Smooth muscle cell of trachea (primary cell): Measurements from ENCODE around the gene ID1. TPM values are rescaled to one million over a fixed set of nuclear protein-coding genes. Genes with fewer than 3 reads are reported as not detected.

ENCODE experiments used
- total RNA-seq: library from RNA; depleted of rRNA; stranded (reverse); fragments of >200 nt; gene quantifications from 2 replicates; pipeline ENCODE4 v1.2.1, GENCODE V29; 2014

Gene ID1
- 80.6 and 268 TPM in 2 replicates for total RNA-seq

GRCh38 chr20:31605031-31605901 lies at the start of gene ID1:
Gene ID1 (plus strand): TSS chr20:31605289. CDS start chr20:31605388, 99 bp downstream.

GRCh38 chr20:31637660-31638059 lies 32.6 kb downstream of the ID1 start, which contains the start of gene COX4I2:
Gene COX4I2 (plus strand): TSS chr20:31637912. CDS start chr20:31639018, 1,106 bp downstream.

Other genes starting within 250 kb of the ID1 start
- gene DEFB118, start 236.7 kb upstream of the ID1 start, total RNA-seq = not detected in 2 replicates
- not detected in 2 replicates for gene DEFB119, start 214.7 kb upstream of the ID1 start, total RNA-seq
- not detected in 2 replicates for gene DEFB121, start 199.1 kb upstream of the ID1 start, total RNA-seq
- not detected in 2 replicates for gene DEFB123, start 164.7 kb upstream of the ID1 start, total RNA-seq
- gene DEFB124, start 130.2 kb upstream of the ID1 start, total RNA-seq = not detected in 2 replicates
- not detected in 2 replicates for gene REM1, start 130.0 kb upstream of the ID1 start, total RNA-seq
- 65.9 and 83.9 TPM in 2 replicates for gene HM13, start 90.8 kb upstream of the ID1 start, total RNA-seq
- gene COX4I2, start 32.6 kb downstream of the ID1 start, total RNA-seq = not detected in 2 replicates
- gene BCL2L1, start 117.6 kb downstream of the ID1 start, total RNA-seq = 68.7 and 87.5 TPM in 2 replicates
- 6.9 and 83.9 TPM in 2 replicates for gene TPX2, start 134.0 kb downstream of the ID1 start, total RNA-seq
- not detected in 2 replicates for gene MYLK2, start 214.1 kb downstream of the ID1 start, total RNA-seq
- not detected in 2 replicates for gene FOXS1, start 240.3 kb downstream of the ID1 start, total RNA-seq